GM19239 (cell line): Measurements from ENCODE around the gene TENT4B.

ENCODE experiments used
- DNase-seq: peaks from one replicate; pipeline ENCODE4 v3.0.0; 2011; ENCODE audit warnings: low spot score; ENCODE audit not compliant: insufficient read length
- FAIRE-seq: peaks from 2 replicates; lab custom pipeline; 2011; peaks lifted over from hg19 to GRCh38; lab: Jason Lieb, UNC

TENT4B gene

DNA sequence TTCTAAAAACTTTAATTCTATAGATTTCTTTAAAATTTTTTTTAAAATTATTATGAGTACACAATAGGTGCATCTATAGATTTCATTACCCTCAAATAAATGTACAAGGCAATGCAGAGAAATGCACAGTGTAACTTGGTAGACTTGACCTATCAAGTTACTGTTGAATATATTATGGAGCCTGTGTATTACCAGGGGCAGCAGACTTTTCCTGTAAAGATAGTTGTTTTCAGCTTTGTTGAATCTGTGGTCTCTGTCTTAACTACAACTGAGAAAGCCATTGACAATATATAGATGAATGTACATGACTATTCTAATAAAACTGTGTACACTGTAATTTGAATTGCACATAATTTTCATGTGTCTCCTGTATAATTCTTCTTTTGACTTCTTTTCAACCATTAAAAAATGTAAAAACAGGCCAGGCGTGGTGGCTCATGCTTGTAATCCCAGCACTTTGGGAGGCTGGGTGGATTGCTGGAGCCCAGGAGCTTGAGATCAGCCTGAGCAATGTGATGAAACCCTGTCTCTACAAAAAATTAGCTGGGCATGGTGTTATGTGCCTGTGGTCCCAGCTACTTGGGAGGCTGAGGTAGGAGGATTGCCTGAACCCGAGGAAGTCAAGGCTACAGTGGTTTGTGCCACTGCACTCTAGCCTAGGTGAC lies 39.4 kb downstream of the TENT4B start:
- FAIRE-seq (no peak), DNase-seq (no peak)

DNA sequence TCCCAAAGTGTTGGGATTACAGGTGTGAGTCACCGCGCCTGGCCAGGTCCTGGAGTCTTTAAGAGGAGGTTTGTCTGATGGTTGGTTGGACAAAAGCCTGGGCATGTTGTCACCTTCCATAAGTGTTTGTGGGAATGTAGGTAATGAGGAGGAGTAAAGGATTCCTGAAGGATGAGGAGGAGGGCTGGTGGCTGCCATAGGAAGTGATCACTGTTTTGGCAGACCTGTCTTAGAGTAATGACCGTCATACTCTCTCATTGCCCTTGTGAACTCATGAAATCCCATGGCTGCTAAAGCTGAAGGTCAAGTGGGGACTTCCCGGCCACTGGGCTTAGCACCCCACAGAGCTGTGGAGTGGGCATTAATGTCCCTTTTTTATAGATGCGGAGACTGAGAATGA lies 40.5 kb downstream of the TENT4B start:
- DNase-seq (no peak), FAIRE-seq (no peak)

- no peak for DNase-seq
- peak; percentile 83 for FAIRE-seq
Measured at GRCh38 chr16:50195276-50195675, 42.2 kb downstream of the TENT4B start.

DNA sequence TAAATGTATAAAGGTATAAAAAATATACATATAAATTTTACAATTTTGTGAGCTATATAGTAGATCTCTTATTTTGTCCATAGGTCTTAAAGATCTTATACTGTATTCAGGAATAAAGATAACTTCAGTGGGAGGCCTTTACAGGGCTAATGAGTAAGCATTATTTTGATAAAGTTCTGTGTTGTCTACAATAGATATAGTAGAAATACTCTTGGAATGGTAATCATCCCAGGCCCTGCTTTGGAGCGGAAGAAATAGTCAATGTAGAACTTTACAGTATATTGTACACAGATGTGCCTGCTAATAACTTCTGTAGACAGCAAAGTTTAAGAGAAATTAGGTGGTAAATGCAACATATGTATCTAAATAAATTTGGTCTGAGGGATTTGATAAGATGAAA lies 42.6 kb downstream of the TENT4B start:
- FAIRE-seq (no peak), DNase-seq (no peak)

- no peak for DNase-seq
- FAIRE-seq = peak; percentile 79
Measured at GRCh38 chr16:50197582-50197981, 44.5 kb downstream of the TENT4B start.

- DNase-seq (no peak), FAIRE-seq (no peak)
Measured at GRCh38 chr16:50198802-50199403, 45.8 kb downstream of the TENT4B start.

DNA sequence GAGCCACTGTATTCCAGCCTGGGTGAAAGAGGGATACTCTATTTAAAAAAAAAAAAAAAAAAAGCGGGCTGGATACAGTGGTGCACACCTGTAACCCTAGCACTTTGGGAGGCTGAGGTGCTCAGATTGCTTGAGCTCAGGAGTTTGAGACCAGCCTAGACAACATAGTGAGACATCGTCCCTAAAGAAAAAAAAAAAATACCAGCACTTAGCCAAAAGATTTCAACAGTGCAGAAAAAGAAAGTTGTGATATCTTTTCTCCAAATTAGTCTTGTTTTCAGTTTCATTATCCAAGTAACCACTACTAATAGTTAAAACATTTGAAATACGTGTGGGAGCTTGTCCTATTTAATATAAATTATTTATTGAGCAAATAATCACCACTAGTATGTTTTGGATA lies 48.7 kb downstream of the TENT4B start:
- no peak for DNase-seq
- no peak for FAIRE-seq

DNA sequence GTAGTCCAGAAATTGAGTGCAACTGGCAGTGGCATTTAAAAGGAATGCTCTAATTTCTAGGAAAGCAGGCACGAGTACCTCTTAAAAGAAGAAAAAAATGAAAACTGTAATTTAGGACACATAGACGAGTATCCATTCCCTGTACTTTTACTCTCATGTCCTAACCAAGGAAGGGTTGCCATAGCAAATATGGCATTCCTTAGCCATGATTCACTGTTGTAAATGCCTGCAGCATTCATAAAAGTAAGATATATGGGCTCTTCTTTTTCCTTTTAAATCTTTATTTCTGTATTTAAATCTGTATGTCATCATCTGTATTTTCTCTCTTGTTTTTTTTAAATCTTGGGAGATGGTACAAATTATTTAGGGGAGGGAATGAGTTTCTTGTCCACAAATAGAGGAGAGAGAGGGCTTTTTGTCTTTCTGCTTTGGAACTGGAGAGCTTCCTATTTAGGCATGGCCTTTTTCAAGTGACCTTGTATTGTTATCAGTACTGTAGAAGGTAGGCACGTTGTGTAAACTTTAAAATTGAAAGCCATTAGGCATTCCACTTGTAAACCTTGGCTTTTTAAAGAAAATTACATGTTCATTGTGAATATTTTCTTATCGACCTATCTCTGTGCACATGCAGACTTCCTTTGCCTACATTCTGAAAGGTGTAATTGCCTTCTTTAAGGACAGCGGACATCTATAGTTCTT lies 50.0 kb downstream of the TENT4B start:
- no peak for FAIRE-seq

GRCh38 chr16:50203681-50204080 lies 50.6 kb downstream of the TENT4B start:
- DNase-seq (no peak), FAIRE-seq (no peak)

More for the DNA sequence above, 50.0 kb downstream of the TENT4B start:
- DNase-seq = no peak

- FAIRE-seq (no peak), DNase-seq (no peak)
Measured at GRCh38 chr16:50204453-50205108, 51.5 kb downstream of the TENT4B start.

- no peak for FAIRE-seq
Measured at GRCh38 chr16:50207652-50208051, 54.5 kb downstream of the TENT4B start.

GRCh38 chr16:50208460-50208931 lies 55.4 kb downstream of the TENT4B start:
- DNase-seq (no peak), FAIRE-seq (no peak)

More at GRCh38 chr16:50207652-50208051, 54.5 kb downstream of the TENT4B start:
- no peak for DNase-seq

GRCh38 chr16:50209546-50210265 lies 56.6 kb downstream of the TENT4B start:
- FAIRE-seq = peak; percentile 71
- DNase-seq = no peak

DNA sequence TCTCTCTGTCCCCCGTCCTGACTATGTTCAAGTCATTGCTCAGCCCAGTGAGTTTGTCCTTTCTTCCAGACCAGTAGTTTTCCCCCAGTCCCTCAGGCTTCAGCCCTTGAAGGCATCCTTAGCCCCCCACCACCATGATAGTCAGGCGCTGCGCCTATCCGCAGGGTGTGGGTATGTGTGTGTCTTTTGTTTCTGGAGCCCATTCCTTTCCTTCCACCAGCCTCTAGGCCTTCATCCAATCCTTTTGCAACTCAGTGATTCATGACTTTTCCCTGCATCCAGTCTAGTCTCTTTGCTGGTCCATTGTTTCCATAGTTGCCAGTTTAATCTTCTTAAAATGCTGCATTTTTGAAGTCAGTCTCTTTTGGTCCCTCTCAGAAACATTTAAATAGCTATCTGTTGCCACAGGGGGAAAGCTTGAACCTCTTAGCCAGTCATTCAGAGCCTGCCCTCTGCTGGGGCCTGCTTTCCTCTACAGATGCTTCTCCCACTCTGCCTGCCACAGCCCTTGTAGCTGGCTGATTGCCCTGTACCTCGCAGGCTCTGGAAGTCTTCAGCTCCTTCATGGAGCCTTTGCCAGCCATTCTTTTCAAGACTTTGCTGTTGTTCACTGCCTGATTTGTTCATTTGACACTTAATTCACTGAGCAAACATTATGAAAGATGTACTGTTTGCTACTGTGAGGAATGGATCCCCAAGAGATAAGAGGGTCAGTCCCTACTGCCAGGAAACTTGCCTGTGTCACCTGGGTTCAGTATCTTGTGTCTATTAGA lies 57.3 kb downstream of the TENT4B start:
- peak; percentile 92 for FAIRE-seq

GRCh38 chr16:50213939-50214519 lies 60.9 kb downstream of the TENT4B start:
- DNase-seq (no peak), FAIRE-seq (peak; percentile 81)

More for the DNA sequence above, 57.3 kb downstream of the TENT4B start:
- DNase-seq = peak; percentile 28

DNA sequence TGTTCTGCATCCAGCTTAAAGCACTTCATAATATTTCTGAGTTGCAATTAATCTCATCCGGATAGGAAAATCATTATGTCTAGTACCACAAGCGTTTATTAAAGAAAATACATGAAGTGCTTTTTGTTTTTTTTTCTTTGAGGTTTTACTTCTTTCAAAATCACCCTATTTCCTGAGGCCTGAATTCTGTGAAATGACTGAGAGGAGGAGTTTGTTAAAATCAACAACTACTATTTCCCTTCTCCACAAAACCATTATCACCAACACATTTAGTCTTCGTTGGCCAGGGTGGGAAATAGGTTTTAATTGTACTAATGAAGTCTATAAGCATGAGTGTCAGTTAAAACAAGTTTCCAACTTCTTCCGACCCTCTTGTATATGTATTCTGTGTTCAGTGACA lies 62.6 kb downstream of the TENT4B start:
- FAIRE-seq (no peak), DNase-seq (no peak)

- DNase-seq = no peak
- FAIRE-seq = no peak
Measured at GRCh38 chr16:50216231-50216630, 63.1 kb downstream of the TENT4B start.

DNA sequence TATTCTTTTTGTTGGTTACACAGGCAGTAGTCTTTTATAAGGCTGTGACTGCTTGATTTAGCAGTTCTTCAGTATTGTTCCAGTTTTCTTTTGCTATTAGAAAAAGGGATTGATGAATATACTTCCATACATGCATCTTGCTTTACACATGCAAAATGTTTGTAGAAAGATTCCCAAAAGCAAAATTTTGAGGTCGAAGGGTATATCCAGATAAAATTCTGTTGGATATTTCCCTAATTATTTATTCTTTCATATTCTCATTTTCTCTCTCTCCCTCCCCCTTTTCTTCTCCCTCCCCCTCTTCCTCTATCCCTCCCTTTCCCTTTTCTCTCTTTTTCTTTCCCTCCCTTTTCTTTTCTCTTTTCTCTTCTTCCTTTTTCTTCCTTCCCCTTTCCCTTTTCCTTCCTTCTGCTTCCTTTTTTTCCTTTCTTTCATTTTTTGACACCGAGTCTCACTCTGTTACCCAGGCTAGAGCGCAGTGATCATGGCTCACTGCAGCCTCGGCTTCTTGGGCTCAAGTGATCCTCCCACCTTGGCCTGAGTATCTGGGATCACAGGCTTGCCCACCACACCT lies 66.4 kb downstream of the TENT4B start:
- DNase-seq (no peak), FAIRE-seq (no peak)

GRCh38 chr16:50224286-50224685 lies 71.2 kb downstream of the TENT4B start:
- no peak for FAIRE-seq
- DNase-seq = no peak
